Fibroblast of villous mesenchyme (primary cell): ENCODE measurements around the gene CCND1. TPM values are rescaled to one million over a fixed set of nuclear protein-coding genes. Genes with fewer than 3 reads are reported as not detected.

Experiments used
- DNase-seq: peaks from one replicate; pipeline ENCODE4 v3.0.0-alpha.2; 2010; ENCODE audit warnings: low read depth
- H3K4me3 ChIP-seq: 2 replicates; pipeline ENCODE4 v1.5.1; 2011; ENCODE audit warnings: low read depth, mild to moderate bottlenecking, low read length
- total RNA-seq: library from RNA; depleted of rRNA; stranded (reverse); fragments of >200 nt; gene quantifications from 2 replicates; pipeline ENCODE4 v1.2.3, GENCODE V29; 2012
- TF ChIP-seq, protein P1 (sequence below): IDR thresholded peaks from 2 replicates; pipeline ENCODE4 v1.5.1; 2012; ENCODE audit warnings: low read depth, mild to moderate bottlenecking, low read length; ENCODE audit not compliant: insufficient read depth

Gene CCND1
- total RNA-seq, 1 donor: 365 TPM

DNA sequence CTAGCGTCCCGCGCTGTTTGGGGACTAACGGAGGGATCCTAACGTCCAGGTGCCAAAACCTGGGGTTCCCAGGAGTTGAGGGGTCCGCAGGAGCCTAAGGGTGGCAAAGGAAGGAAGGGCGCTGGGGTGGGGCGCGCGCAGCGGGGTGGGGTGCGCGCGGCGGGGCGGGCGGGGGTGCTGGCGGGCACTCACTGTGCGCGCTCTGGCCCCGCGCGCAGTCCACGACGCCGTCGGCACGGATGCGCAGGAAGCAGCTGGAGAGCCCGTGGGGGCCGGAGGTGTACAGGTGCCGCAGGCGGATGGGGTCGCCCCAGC is 62.5 kb downstream of the CCND1 start:
- H3K4me3 ChIP-seq: no peak overlapping the region
- DNase-seq: no peak
- TF ChIP-seq, protein P1, sequence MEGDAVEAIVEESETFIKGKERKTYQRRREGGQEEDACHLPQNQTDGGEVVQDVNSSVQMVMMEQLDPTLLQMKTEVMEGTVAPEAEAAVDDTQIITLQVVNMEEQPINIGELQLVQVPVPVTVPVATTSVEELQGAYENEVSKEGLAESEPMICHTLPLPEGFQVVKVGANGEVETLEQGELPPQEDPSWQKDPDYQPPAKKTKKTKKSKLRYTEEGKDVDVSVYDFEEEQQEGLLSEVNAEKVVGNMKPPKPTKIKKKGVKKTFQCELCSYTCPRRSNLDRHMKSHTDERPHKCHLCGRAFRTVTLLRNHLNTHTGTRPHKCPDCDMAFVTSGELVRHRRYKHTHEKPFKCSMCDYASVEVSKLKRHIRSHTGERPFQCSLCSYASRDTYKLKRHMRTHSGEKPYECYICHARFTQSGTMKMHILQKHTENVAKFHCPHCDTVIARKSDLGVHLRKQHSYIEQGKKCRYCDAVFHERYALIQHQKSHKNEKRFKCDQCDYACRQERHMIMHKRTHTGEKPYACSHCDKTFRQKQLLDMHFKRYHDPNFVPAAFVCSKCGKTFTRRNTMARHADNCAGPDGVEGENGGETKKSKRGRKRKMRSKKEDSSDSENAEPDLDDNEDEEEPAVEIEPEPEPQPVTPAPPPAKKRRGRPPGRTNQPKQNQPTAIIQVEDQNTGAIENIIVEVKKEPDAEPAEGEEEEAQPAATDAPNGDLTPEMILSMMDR: no peak

Other genes with a start within 250 kb of the CCND1 start
- gene LINC01488, start 159.5 kb upstream of the CCND1 start, total RNA-seq: not detected in 2 replicates
- gene LTO1, start 34.2 kb downstream of the CCND1 start, total RNA-seq: 19.0 and 22.5 TPM in 2 replicates
- not detected in 2 replicates for gene FGF19, start 62.9 kb downstream of the CCND1 start, total RNA-seq
- gene FGF4, start 134.2 kb downstream of the CCND1 start, total RNA-seq: not detected in 2 replicates
- not detected in 2 replicates for gene FGF3, start 178.3 kb downstream of the CCND1 start, total RNA-seq